ENCODE data around the gene DPF3. TPM values are rescaled to one million over a fixed set of nuclear protein-coding genes. Genes with fewer than 3 reads are reported as not detected.

Gene DPF3
- polyA plus RNA-seq, 6 donors from 2014 or later, result 4.2 to 9.0 (median 6.1) TPM

- H3K27ac Mint-ChIP-seq, result peak overlapping the region in 4 of 6 donors; percentile 33 to 89 (median 68)
- peaks cover 0 to 8% of the 10 kb centered on the region in 2 donors for H3K36me3 Mint-ChIP-seq
- H3K4me1 Mint-ChIP-seq, result peaks cover 55 to 58% (median 56%) of the 10 kb centered on the region in 3 donors
Observed at GRCh38 chr14:72792051-72792788, 101.7 kb downstream of the DPF3 start.

GRCh38 chr14:72790887-72791566, 102.9 kb downstream of the DPF3 start:
- Mint-ChIP-seq H3K27me3 (no peaks in the 10 kb centered on the region), H3K9me3 (no peaks in the 10 kb centered on the region), H3K27ac (peak overlapping the region; percentile 22 to 93 (median 68)), H3K4me3 (peak overlapping the region in 5 of 8 donors; percentile 3 to 66 (median 36)), H3K4me1 (peaks cover 60 to 62% (median 61%) of the 10 kb centered on the region in 3 donors), H3K36me3 (peaks cover 0 to 8% of the 10 kb centered on the region in 2 donors)
- ATAC-seq (ENCODE audit: low read depth in 2 of 2) (no peak), DNase-seq (no peak)

More at GRCh38 chr14:72792051-72792788, 101.7 kb downstream of the DPF3 start:
- no peaks in the 10 kb centered on the region for H3K9me3 Mint-ChIP-seq
- H3K27me3 Mint-ChIP-seq, result no peaks in the 10 kb centered on the region
- ATAC-seq (ENCODE audit: low read depth in 2 of 2), result no peak
- H3K4me3 Mint-ChIP-seq, result peak overlapping the region in 1 of 8 donors; percentile 39
- DNase-seq, result no peak

GRCh38 chr14:72788972-72789728, 104.8 kb downstream of the DPF3 start:
- H3K9me3 Mint-ChIP-seq, result no peaks in the 10 kb centered on the region
- H3K27me3 Mint-ChIP-seq, result no peaks in the 10 kb centered on the region
- peak overlapping the region in 5 of 6 donors; percentile 39 to 91 (median 75) for H3K27ac Mint-ChIP-seq
- H3K36me3 Mint-ChIP-seq, result no peaks in the 10 kb centered on the region
- H3K4me3 Mint-ChIP-seq, result peak overlapping the region in 7 of 8 donors; percentile 23 to 67 (median 48)
- H3K4me1 Mint-ChIP-seq, result peaks cover 60 to 66% (median 62%) of the 10 kb centered on the region in 3 donors
- ATAC-seq (ENCODE audit: low read depth in 2 of 2) (peak; percentile 28 to 37), DNase-seq (no peak)

GRCh38 chr14:72788255-72788654, 105.6 kb downstream of the DPF3 start:
- Mint-ChIP-seq H3K27ac (peak overlapping the region in 3 of 6 donors; percentile 29 to 91 (median 85)), H3K36me3 (peaks cover 0 to 2% of the 10 kb centered on the region in 2 donors), H3K27me3 (no peaks in the 10 kb centered on the region), H3K9me3 (no peaks in the 10 kb centered on the region), H3K4me1 (peaks cover 53 to 70% (median 60%) of the 10 kb centered on the region in 3 donors), H3K4me3 (peak overlapping the region in 7 of 8 donors; percentile 9 to 73 (median 50))
- ATAC-seq (ENCODE audit: low read depth in 2 of 2), result peak; percentile 63 to 73
- no peak for DNase-seq

- Mint-ChIP-seq H3K4me1 (peaks cover 49 to 70% (median 60%) of the 10 kb centered on the region in 3 donors), H3K27me3 (no peaks in the 10 kb centered on the region), H3K27ac (peak overlapping the region in 5 of 6 donors; percentile 8 to 88 (median 84)), H3K4me3 (peak overlapping the region in 6 of 8 donors; percentile 34 to 73 (median 54)), H3K36me3 (peaks cover 2 to 6% of the 10 kb centered on the region in 2 donors), H3K9me3 (peaks cover 0 to 3% (median 0%) of the 10 kb centered on the region in 7 donors)
- no peak for DNase-seq
- no peak for ATAC-seq (ENCODE audit: low read depth in 2 of 2)
Observed at GRCh38 chr14:72787841-72788240, 106.1 kb downstream of the DPF3 start.

- no peaks in the 10 kb centered on the region for H3K27me3 Mint-ChIP-seq
- H3K4me3 Mint-ChIP-seq, result no peak overlapping the region
- peaks cover 46 to 65% (median 54%) of the 10 kb centered on the region in 3 donors for H3K4me1 Mint-ChIP-seq
- H3K9me3 Mint-ChIP-seq, result peaks cover 0 to 5% (median 0%) of the 10 kb centered on the region in 7 donors
- no peak for ATAC-seq (ENCODE audit: low read depth in 2 of 2)
- peaks cover 5 to 10% of the 10 kb centered on the region in 2 donors for H3K36me3 Mint-ChIP-seq
- no peak for DNase-seq
- peak overlapping the region in 2 of 6 donors; percentile 53 to 88 for H3K27ac Mint-ChIP-seq
Observed at GRCh38 chr14:72786378-72787350, 107.2 kb downstream of the DPF3 start.

- H3K27me3 Mint-ChIP-seq, result no peaks in the 10 kb centered on the region
- H3K27ac Mint-ChIP-seq, result peak overlapping the region in 1 of 6 donors; percentile 50
- H3K9me3 Mint-ChIP-seq, result peaks cover 0 to 7% (median 5%) of the 10 kb centered on the region in 7 donors
- ATAC-seq (ENCODE audit: low read depth in 2 of 2), result no peak
- peaks cover 10% of the 10 kb centered on the region in 2 donors for H3K36me3 Mint-ChIP-seq
- peaks cover 30 to 46% (median 32%) of the 10 kb centered on the region in 3 donors for H3K4me1 Mint-ChIP-seq
- peak overlapping the region in 1 of 8 donors; percentile 16 for H3K4me3 Mint-ChIP-seq
- DNase-seq, result no peak
Observed at GRCh38 chr14:72783741-72784140, 110.2 kb downstream of the DPF3 start.

- H3K9me3 Mint-ChIP-seq, result peaks cover 0 to 10% (median 5%) of the 10 kb centered on the region in 7 donors
- no peaks in the 10 kb centered on the region for H3K27me3 Mint-ChIP-seq
- peaks cover 10% of the 10 kb centered on the region in 2 donors for H3K36me3 Mint-ChIP-seq
- H3K4me1 Mint-ChIP-seq, result peaks cover 21 to 40% (median 24%) of the 10 kb centered on the region in 3 donors
- no peak for DNase-seq
- no peak overlapping the region for H3K4me3 Mint-ChIP-seq
- H3K27ac Mint-ChIP-seq, result peak overlapping the region in 2 of 6 donors; percentile 5 to 28
- ATAC-seq (ENCODE audit: low read depth in 2 of 2), result no peak
Observed at GRCh38 chr14:72782817-72783216, 111.1 kb downstream of the DPF3 start.

- Mint-ChIP-seq H3K36me3 (peaks cover 10% of the 10 kb centered on the region in 2 donors), H3K4me1 (peaks cover 21 to 40% (median 25%) of the 10 kb centered on the region in 3 donors), H3K9me3 (peaks cover 0 to 14% (median 7%) of the 10 kb centered on the region in 7 donors)
Observed at GRCh38 chr14:72781561-72782508, 112.1 kb downstream of the DPF3 start.

GRCh38 chr14:72780751-72781150, 113.2 kb downstream of the DPF3 start:
- DNase-seq (no peak), ATAC-seq (ENCODE audit: low read depth in 2 of 2) (no peak)
- Mint-ChIP-seq H3K27me3 (no peaks in the 10 kb centered on the region), H3K4me1 (peaks cover 31 to 49% (median 34%) of the 10 kb centered on the region in 3 donors), H3K27ac (no peak overlapping the region), H3K9me3 (peaks cover 0 to 14% (median 7%) of the 10 kb centered on the region in 7 donors), H3K36me3 (peaks cover 10% of the 10 kb centered on the region in 2 donors), H3K4me3 (no peak overlapping the region)

More at GRCh38 chr14:72781561-72782508, 112.1 kb downstream of the DPF3 start:
- Mint-ChIP-seq H3K27me3 (no peaks in the 10 kb centered on the region), H3K4me3 (no peak overlapping the region), H3K27ac (peak overlapping the region in 1 of 6 donors; percentile 68)
- DNase-seq (no peak), ATAC-seq (ENCODE audit: low read depth in 2 of 2) (no peak)

GRCh38 chr14:72779679-72780078, 114.2 kb downstream of the DPF3 start:
- no peak for ATAC-seq (ENCODE audit: low read depth in 2 of 2)
- H3K4me3 Mint-ChIP-seq, result no peak overlapping the region

More at GRCh38 chr14:72779679-72780078, 114.2 kb downstream of the DPF3 start:
- no peaks in the 10 kb centered on the region for H3K27me3 Mint-ChIP-seq
- DNase-seq, result no peak
- H3K9me3 Mint-ChIP-seq, result peaks cover 0 to 14% (median 7%) of the 10 kb centered on the region in 7 donors
- H3K4me1 Mint-ChIP-seq, result peaks cover 40 to 59% (median 42%) of the 10 kb centered on the region in 3 donors
- peak overlapping the region in 1 of 6 donors; percentile 12 for H3K27ac Mint-ChIP-seq
- H3K36me3 Mint-ChIP-seq, result peaks cover 10 to 12% of the 10 kb centered on the region in 2 donors

Measured in naive B cell (primary cell).